Mesendoderm (in vitro differentiated cells): ENCODE data around the gene LRBA.
"Not testable (repeated sequence)": the region's sequence is repeated elsewhere in the genome, so short reads cannot be mapped to it uniquely, and the experiment has no call there.

Experiments used
- DNase-seq: peaks from one replicate; pipeline ENCODE4 v3.0.0; 2013
- H2AK5ac ChIP-seq: 2 replicates; pipeline ENCODE4 v1.6.1; 2013; ENCODE audit warnings: low read length, inconsistent platforms
- H2BK120ac ChIP-seq: 2 replicates; pipeline ENCODE4 v1.6.1; 2013; ENCODE audit warnings: low read depth, mild to moderate bottlenecking, low read length, moderate library complexity, mixed read lengths
- H2BK15ac ChIP-seq: replicated peaks from 2 replicates; pipeline ENCODE4 v1.6.1; 2013; ENCODE audit warnings: low read depth, mild to moderate bottlenecking, moderate library complexity
- H2BK5ac ChIP-seq: 2 replicates; pipeline ENCODE4 v1.6.1; 2013; ENCODE audit warnings: low read length, inconsistent platforms
- H3K18ac ChIP-seq: 2 replicates; pipeline ENCODE4 v1.6.1; 2013; ENCODE audit warnings: mild to moderate bottlenecking, low read length, mixed read lengths
- H3K23ac ChIP-seq: one replicate; pipeline ENCODE4 v1.6.1; 2013; ENCODE audit warnings: low read length
- H3K27ac ChIP-seq: 2 replicates; pipeline ENCODE4 v1.5.1; 2013; ENCODE audit warnings: low read depth, mild to moderate bottlenecking, inconsistent platforms, low read length, moderate library complexity
- H3K27me3 ChIP-seq: 2 replicates; pipeline ENCODE4 v1.6.1; 2013; ENCODE audit warnings: low read length, control low read depth, mild to moderate bottlenecking, inconsistent platforms; ENCODE audit not compliant: insufficient read depth, poor library complexity
- H3K36me3 ChIP-seq: 2 replicates; pipeline ENCODE4 v1.6.1; 2013; ENCODE audit warnings: low read length, inconsistent platforms; ENCODE audit not compliant: control insufficient read depth, insufficient read depth
- H3K4ac ChIP-seq: one replicate; pipeline ENCODE4 v1.6.1; 2013; ENCODE audit warnings: low read depth, mild to moderate bottlenecking, low read length, moderate library complexity
- H3K4me1 ChIP-seq: 2 replicates; pipeline ENCODE4 v1.6.1; 2013; ENCODE audit warnings: low read depth, low read length, inconsistent platforms; ENCODE audit not compliant: control insufficient read depth
- H3K4me2 ChIP-seq: 2 replicates; pipeline ENCODE4 v1.6.1; 2013; ENCODE audit warnings: low read length
- H3K4me3 ChIP-seq: 2 replicates; pipeline ENCODE4 v1.5.1; 2013; ENCODE audit warnings: mild to moderate bottlenecking, low read length
- H3K56ac ChIP-seq: one replicate; pipeline ENCODE4 v1.6.1; 2013; ENCODE audit warnings: low read length
- H3K79me1 ChIP-seq: 2 replicates; pipeline ENCODE4 v1.6.1; 2013; ENCODE audit warnings: low read length, inconsistent platforms
- H3K79me2 ChIP-seq: 2 replicates; pipeline ENCODE4 v1.6.1; 2013; ENCODE audit warnings: mild to moderate bottlenecking, low read length; ENCODE audit not compliant: control insufficient read depth, insufficient read depth
- H3K9ac ChIP-seq: 2 replicates; pipeline ENCODE4 v1.6.1; 2013; ENCODE audit warnings: low read length, inconsistent platforms
- H4K5ac ChIP-seq: one replicate; pipeline ENCODE4 v1.6.1; 2013; ENCODE audit warnings: low read length
- H4K8ac ChIP-seq: one replicate; pipeline ENCODE4 v1.6.1; 2013; ENCODE audit warnings: low read depth, mild to moderate bottlenecking, control low read depth, low read length, moderate library complexity
- WGBS: extraction: QIAGEN DNeasy Blood & Tissue Kit; methylation state at CpG from one replicate; pipeline ENCODE4 v1.1.7; 2013; ENCODE audit warnings: low lambda C conversion rate, missing lambda C conversion rate; ENCODE audit not compliant: insufficient coverage; ENCODE audit errors: extremely low coverage; 5-methylcytosine and 5-hydroxymethylcytosine counted together

LRBA gene

DNA sequence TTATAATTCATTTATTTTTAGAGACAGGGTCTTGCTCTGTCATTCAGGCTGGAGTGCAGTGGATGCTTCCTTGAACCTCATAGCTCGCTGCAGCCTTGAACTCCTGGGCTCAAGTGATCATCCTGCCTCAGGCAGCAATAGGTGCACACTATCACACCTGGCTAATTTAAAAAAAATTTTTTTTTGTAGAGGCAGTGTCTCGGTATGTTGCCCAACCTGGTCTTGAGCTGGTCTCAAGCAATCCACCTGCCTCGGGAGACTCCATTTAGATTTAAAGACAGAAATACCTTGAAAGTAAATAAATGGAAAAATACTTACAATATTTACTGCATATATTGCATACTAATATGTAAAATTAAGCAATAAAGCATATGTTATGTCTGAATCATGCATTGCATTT, 473.4 kb downstream of the LRBA start:
- Histone ChIP-seq H3K23ac (no peak overlapping the region), H3K79me1 (no peaks in the 10 kb centered on the region), H3K18ac (no peak overlapping the region), H3K79me2 (no peaks in the 10 kb centered on the region), H4K8ac (no peak overlapping the region), H3K9ac (no peak overlapping the region), H2BK5ac (no peak overlapping the region), H4K5ac (no peak overlapping the region), H3K4me3 (no peak overlapping the region), H3K27me3 (no peaks in the 10 kb centered on the region), H3K4me1 (no peaks in the 10 kb centered on the region), H3K56ac (no peak overlapping the region), H3K4ac (no peak overlapping the region), H3K4me2 (no peak overlapping the region), H3K27ac (no peak overlapping the region), H2AK5ac (no peak overlapping the region), H3K36me3 (no peaks in the 10 kb centered on the region), H2BK120ac (no peak overlapping the region), H2BK15ac (no peak overlapping the region)
- no peak for DNase-seq
- WGBS, result no CpG with 5 or more reads among the region's 3 CpGs

DNA sequence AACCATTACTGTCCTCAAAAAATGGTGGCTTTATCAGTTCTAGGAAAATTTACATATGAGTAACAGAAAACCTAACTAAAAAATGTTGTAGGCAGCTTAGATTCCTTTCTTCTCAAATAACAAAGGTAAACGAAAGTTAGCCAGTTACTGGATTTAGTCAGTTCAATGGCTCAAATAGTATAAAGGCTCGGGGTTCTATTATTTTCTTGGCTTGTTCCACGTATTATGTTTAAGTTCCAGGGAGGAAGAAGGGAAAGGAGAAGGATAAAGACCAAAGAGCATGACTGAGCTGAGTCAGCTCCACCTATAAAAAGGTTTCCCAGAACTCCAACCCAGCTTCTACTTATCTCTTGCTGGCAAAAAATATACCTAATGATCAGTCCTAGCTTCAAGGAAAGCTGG, 474.1 kb downstream of the LRBA start:
- Histone ChIP-seq H3K36me3 (no peaks in the 10 kb centered on the region), H3K18ac (no peak overlapping the region), H3K79me1 (no peaks in the 10 kb centered on the region), H3K79me2 (no peaks in the 10 kb centered on the region), H2BK5ac (no peak overlapping the region), H2BK120ac (no peak overlapping the region), H3K4me2 (no peak overlapping the region), H3K4me1 (no peaks in the 10 kb centered on the region), H2AK5ac (no peak overlapping the region), H3K56ac (no peak overlapping the region), H4K8ac (no peak overlapping the region), H3K4me3 (no peak overlapping the region), H3K4ac (no peak overlapping the region), H3K9ac (no peak overlapping the region), H3K27ac (no peak overlapping the region), H3K27me3 (no peaks in the 10 kb centered on the region), H2BK15ac (no peak overlapping the region), H3K23ac (no peak overlapping the region), H4K5ac (no peak overlapping the region)
- DNase-seq, result peak; percentile 3
- no CpG with 5 or more reads among the region's 3 CpGs for WGBS

DNA sequence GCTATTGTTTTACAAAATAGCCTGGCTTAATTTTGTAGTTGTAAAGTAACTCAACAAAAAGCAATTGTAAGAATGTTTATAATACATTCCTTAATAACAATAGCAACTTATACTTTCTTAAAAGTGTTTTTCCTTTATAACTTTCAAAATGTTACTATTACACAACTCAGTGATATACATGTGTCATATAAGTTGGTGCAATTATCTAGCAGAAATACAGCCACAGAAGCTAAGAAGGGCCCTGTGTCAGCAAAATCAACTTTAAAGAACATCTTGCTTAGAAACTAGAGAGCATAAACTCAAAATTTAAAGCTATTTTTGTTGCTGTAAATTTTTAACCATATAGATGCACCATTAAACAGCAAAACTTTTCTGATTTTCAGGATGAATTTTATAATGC, 474.5 kb downstream of the LRBA start:
- H3K79me1 ChIP-seq, result no peaks in the 10 kb centered on the region
- no peak overlapping the region for H4K5ac ChIP-seq
- H3K79me2 ChIP-seq, result no peaks in the 10 kb centered on the region
- H3K4ac ChIP-seq, result no peak overlapping the region
- no peaks in the 10 kb centered on the region for H3K36me3 ChIP-seq
- H3K9ac ChIP-seq, result no peak overlapping the region
- no peak for DNase-seq
- H3K27me3 ChIP-seq, result no peaks in the 10 kb centered on the region
- no peak overlapping the region for H2AK5ac ChIP-seq
- H2BK5ac ChIP-seq, result no peak overlapping the region
- H2BK120ac ChIP-seq, result no peak overlapping the region
- no peaks in the 10 kb centered on the region for H3K4me1 ChIP-seq
- H3K4me2 ChIP-seq, result no peak overlapping the region
- no peak overlapping the region for H2BK15ac ChIP-seq
- no peak overlapping the region for H3K23ac ChIP-seq
- H4K8ac ChIP-seq, result no peak overlapping the region
- H3K4me3 ChIP-seq, result no peak overlapping the region
- H3K56ac ChIP-seq, result no peak overlapping the region
- no peak overlapping the region for H3K27ac ChIP-seq
- no peak overlapping the region for H3K18ac ChIP-seq

DNA sequence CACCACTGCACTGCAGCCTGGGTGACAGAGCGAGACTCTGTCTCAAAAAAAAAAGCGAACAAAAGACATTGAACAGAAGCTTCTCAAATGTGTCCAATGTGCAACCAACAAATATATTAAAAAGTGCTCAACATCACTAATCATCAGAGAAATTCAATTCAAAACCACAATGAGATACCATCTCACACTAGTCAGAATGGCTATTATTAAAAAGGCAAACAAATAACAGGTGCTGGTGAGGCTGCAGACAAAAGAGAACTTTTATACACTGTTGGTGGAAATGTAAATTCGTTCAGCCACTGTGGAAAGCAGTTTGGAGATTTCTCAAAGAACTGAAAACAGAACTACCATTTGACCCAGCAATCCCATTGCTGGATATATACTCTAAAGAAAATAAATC, 477.2 kb downstream of the LRBA start:
- WGBS, result no CpG with 5 or more reads among the region's 3 CpGs
- not testable (repeated sequence) for H3K4me3 ChIP-seq, H2BK15ac ChIP-seq, H3K4me2 ChIP-seq, H2BK120ac ChIP-seq, H2AK5ac ChIP-seq, H3K27ac ChIP-seq, H3K4me1 ChIP-seq, H3K79me2 ChIP-seq, H3K4ac ChIP-seq, H3K18ac ChIP-seq, H3K9ac ChIP-seq, H3K36me3 ChIP-seq, H4K8ac ChIP-seq, H3K23ac ChIP-seq, H3K79me1 ChIP-seq, H4K5ac ChIP-seq, DNase-seq, H2BK5ac ChIP-seq, H3K56ac ChIP-seq, H3K27me3 ChIP-seq

DNA sequence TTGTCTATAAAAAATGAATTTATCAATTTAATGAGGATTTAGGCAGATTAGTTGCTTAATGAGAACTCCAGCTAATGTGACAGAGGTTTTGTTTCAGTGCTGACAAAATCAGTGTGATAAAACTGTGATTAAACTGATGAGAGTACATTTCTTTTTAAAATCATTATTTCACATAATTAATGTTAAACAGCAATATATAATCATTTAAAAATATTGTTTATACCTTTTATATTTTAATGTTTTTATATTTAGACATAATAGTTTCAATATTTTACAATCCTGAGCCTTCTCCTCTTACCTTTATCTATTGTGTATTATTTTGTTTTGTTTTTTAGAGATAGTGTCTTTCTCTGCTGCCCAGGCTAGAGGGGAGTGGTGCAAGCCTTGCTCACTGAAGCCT, 480.3 kb downstream of the LRBA start:
- DNase-seq, result no peak
- Histone ChIP-seq H3K27ac (no peak overlapping the region), H2AK5ac (no peak overlapping the region), H3K18ac (no peak overlapping the region), H3K4ac (no peak overlapping the region), H3K4me3 (no peak overlapping the region), H2BK5ac (no peak overlapping the region), H3K79me1 (no peaks in the 10 kb centered on the region), H4K5ac (no peak overlapping the region), H3K4me1 (no peaks in the 10 kb centered on the region), H3K27me3 (no peaks in the 10 kb centered on the region), H4K8ac (no peak overlapping the region), H3K56ac (no peak overlapping the region), H2BK120ac (no peak overlapping the region), H3K9ac (no peak overlapping the region), H3K23ac (no peak overlapping the region), H2BK15ac (no peak overlapping the region), H3K4me2 (no peak overlapping the region), H3K79me2 (no peaks in the 10 kb centered on the region), H3K36me3 (no peaks in the 10 kb centered on the region)

DNA sequence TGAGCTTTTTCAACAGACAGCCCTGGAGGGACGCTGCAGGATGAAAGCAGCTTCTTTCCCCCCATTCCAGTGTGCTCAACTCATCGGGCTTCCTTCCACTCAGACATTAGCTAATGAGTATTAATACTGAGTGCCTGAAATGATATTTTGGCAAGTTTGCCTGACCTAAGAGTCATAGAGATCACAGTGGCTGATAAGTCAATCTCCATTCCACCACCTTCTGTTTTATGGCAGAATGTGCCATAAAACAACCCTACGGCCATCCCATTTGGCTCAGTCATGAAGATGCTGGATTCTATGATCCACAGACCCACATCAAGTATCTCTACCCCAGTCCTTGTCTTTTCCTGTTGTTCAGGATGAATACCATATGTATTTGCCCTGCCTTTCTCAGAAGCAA, 481.4 kb downstream of the LRBA start:
- H3K4me2 ChIP-seq, result no peak overlapping the region
- H3K4me3 ChIP-seq, result no peak overlapping the region
- no peak overlapping the region for H2BK5ac ChIP-seq
- no peak overlapping the region for H4K5ac ChIP-seq
- no peak overlapping the region for H2BK120ac ChIP-seq
- no peak overlapping the region for H3K18ac ChIP-seq
- no peak overlapping the region for H3K27ac ChIP-seq
- no peak overlapping the region for H3K4ac ChIP-seq
- H3K27me3 ChIP-seq, result no peaks in the 10 kb centered on the region
- no peak overlapping the region for H4K8ac ChIP-seq
- no peak overlapping the region for H3K9ac ChIP-seq
- no peak for DNase-seq
- H3K23ac ChIP-seq, result no peak overlapping the region
- H3K36me3 ChIP-seq, result no peaks in the 10 kb centered on the region
- no peaks in the 10 kb centered on the region for H3K79me1 ChIP-seq
- H2AK5ac ChIP-seq, result no peak overlapping the region
- no peak overlapping the region for H3K56ac ChIP-seq
- H3K4me1 ChIP-seq, result no peaks in the 10 kb centered on the region
- H2BK15ac ChIP-seq, result no peak overlapping the region
- WGBS, result no CpG with 5 or more reads among the region's 3 CpGs
- no peaks in the 10 kb centered on the region for H3K79me2 ChIP-seq
